Measurements from ENCODE around the gene PIM2. TPM values are rescaled to one million over a fixed set of nuclear protein-coding genes. Genes with fewer than 3 reads are reported as not detected.

The PIM2 gene
- total RNA-seq, 1 donor = 239 TPM

DNA sequence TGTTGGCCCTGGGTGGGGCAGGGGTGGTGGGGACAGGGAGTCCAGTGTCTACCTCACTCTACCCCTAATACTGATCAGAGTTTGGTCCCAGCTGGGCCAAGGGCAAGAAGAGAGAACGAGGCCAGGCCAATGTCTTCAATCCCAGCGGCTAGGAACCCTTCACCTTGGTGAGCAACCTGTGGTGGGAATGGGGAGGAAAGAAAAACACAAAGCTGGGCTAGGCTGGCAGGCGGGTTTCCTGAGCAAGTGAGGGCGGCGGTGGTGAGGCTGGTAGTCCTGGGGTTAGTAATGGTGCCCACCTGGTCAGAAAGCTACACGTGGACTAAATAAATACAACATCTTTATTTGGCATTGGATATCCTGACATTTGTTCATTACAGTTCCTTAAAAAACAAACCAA, 15.5 kb downstream of the PIM2 start:
- H3K4me3 ChIP-seq (ENCODE audit: low read length) = no peak overlapping the region
- H3K9me3 ChIP-seq (ENCODE audit: low read depth, low read length) = no peaks in the 10 kb centered on the region
- peaks cover 13% of the 10 kb centered on the region for H3K4me1 ChIP-seq (ENCODE audit: insufficient read depth, low read length)
- no peaks in the 10 kb centered on the region for H3K27me3 ChIP-seq (ENCODE audit: insufficient read depth, low read length)

DNA sequence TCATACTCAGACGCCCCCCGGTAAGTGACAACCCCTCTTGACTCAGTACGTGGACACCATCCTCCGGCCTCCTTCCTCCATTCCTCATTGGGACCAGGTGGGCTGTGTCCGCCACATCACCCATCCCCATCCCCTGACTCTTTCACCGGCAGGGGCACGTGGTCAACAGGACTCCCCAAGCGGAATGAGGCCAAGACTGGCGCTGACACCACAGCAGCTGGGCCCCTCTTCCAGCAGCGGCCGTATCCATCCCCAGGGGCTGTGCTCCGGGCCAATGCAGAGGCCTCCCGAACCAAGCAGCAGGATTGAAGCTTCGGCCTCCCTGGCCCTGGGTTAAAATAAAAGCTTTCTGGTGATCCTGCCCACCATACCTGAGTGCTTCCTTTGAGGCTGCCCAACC, 16.0 kb downstream of the PIM2 start:
- H3K27me3 ChIP-seq (ENCODE audit: insufficient read depth, low read length) = no peaks in the 10 kb centered on the region
- peaks cover 14% of the 10 kb centered on the region for H3K4me1 ChIP-seq (ENCODE audit: insufficient read depth, low read length)
- H3K4me3 ChIP-seq (ENCODE audit: low read length) = no peak overlapping the region

DNA sequence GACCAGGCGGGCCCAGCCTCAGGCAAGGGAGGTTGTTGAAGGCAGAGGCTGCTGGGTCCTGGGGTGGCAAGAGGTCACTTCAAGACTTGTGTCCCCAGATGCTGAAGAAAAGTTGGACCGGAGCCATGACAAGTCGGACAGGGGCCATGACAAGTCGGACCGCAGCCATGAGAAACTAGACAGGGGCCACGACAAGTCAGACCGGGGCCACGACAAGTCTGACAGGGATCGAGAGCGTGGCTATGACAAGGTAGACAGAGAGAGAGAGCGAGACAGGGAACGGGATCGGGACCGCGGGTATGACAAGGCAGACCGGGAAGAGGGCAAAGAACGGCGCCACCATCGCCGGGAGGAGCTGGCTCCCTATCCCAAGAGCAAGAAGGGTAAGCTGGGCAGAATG, 16.7 kb downstream of the PIM2 start:
- Histone ChIP-seq H3K9me3 (ENCODE audit: low read depth, low read length) (no peaks in the 10 kb centered on the region), H3K4me3 (ENCODE audit: low read length) (no peak overlapping the region), H3K4me1 (ENCODE audit: insufficient read depth, low read length) (peaks cover 14% of the 10 kb centered on the region), H3K27me3 (ENCODE audit: insufficient read depth, low read length) (no peaks in the 10 kb centered on the region)

More for the DNA sequence above, 16.0 kb downstream of the PIM2 start:
- no peaks in the 10 kb centered on the region for H3K9me3 ChIP-seq (ENCODE audit: low read depth, low read length)

DNA sequence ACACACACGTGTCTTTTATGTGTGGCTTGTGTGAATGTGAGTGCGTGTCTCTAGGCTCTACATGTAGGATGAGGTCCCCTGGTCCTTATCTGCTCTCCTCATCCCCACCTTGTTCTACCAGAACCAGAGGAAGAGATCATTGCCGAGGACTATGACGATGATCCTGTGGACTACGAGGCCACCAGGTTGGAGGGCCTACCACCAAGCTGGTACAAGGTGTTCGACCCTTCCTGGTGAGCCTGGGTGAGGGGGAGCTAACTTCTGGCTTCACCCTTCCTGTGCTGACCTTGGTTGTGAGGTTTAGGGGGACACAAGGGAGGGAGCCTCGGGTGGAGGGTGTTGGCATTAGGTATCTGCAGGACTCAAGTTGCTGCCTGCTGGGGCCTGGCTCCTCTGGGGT, 17.8 kb downstream of the PIM2 start:
- H3K27me3 ChIP-seq (ENCODE audit: insufficient read depth, low read length) = no peaks in the 10 kb centered on the region
- no peaks in the 10 kb centered on the region for H3K9me3 ChIP-seq (ENCODE audit: low read depth, low read length)

DNA sequence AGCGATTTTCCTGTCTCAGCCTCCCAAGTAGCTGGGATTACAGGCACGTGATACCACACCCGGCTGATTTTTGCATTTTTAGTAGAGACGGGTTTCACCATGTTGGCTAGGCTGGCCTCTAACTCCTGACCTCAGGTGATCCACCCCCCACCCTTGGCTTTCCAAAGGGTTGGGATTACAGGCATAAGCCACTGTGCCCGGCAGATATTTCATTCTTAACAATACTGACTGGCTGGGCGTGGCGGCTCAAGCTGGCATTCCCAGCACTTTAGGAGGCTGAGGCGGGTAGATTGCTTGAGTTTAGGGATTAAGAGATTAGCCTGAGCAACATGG, 19.8 kb downstream of the PIM2 start:
- H3K9me3 ChIP-seq (ENCODE audit: low read depth, low read length) = no peaks in the 10 kb centered on the region
- peaks cover 26% of the 10 kb centered on the region for H3K4me1 ChIP-seq (ENCODE audit: insufficient read depth, low read length)

More for the DNA sequence above, 17.8 kb downstream of the PIM2 start:
- Histone ChIP-seq H3K4me1 (ENCODE audit: insufficient read depth, low read length) (peaks cover 23% of the 10 kb centered on the region), H3K4me3 (ENCODE audit: low read length) (no peak overlapping the region)

DNA sequence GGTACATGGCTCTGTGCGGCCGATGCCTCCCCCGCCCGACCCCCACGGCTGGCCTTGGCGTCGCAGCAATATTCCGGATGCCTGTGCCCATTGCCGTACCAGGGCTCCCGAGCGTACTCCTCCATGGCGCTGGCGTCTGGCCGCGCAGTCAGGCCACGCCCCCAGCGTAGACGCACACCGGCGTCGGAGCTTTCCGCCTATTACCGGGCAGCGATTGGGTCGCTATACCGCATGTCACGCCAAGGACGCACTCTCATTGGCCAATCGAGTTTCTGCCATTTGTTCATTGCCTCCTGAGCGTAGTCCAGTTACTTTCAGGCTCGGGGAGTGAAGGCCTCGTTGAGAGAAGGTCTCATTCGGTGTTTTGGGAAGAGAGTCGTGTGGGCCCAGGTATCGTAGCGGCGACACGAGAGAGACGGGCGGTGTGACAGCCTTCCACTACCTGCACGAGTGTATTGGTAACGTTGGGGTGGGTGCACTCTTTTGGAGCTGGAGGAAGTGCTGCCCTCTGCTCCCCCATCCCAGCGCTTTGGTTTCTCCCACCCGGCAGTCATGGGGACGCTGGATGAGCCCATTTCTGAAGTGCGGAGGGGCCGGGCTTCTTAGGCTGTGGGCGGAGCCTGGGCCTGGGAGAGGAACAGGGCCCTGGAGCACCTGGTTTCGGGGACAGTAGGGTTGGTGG, 21.1 kb downstream of the PIM2 start, which contains the start of the genes PQBP1 and TIMM17B:
Gene PQBP1, plus strand, starts transcription at position 306 of the 682 bp plus-strand sequence. CDS start 580 bp downstream, outside the sequence.
Gene TIMM17B, minus strand, starts transcription at position 144 of the 682 bp plus-strand sequence. Its CDS starts 19 bp downstream, at position 125.
- H3K27me3 ChIP-seq (ENCODE audit: insufficient read depth, low read length) = no peaks in the 10 kb centered on the region
- H3K4me1 ChIP-seq (ENCODE audit: insufficient read depth, low read length) = peaks cover 26% of the 10 kb centered on the region
- no peaks in the 10 kb centered on the region for H3K9me3 ChIP-seq (ENCODE audit: low read depth, low read length)
- H3K4me3 ChIP-seq (ENCODE audit: low read length) = peak within 1 kb of the TSS; percentile 80

More for the DNA sequence above, 19.8 kb downstream of the PIM2 start:
- Histone ChIP-seq H3K4me3 (ENCODE audit: low read length) (no peak overlapping the region), H3K27me3 (ENCODE audit: insufficient read depth, low read length) (no peaks in the 10 kb centered on the region)

DNA sequence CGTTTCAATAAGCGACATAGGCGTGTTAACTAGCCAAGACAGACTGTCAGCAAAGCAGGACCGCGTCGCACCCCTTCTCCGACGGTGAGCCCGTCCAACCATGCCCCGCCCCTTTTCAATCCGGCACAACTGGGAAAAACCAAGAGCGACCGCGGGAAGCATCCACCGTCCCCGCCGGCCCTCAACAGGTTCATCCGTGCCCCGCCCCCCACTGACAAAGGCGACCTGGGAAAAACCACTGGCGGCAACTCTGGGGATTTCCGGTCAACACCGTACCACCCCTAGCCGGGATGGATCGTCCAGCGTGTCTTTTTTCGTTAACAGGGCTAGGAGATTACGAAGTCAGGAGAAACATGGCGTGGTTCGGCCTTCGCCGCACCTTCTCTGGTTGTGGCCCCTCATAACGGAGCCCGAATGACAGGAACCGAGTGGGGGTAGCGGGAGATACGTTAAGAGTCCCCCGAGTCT, 21.6 kb downstream of the PIM2 start:
- H3K9me3 ChIP-seq (ENCODE audit: low read depth, low read length) = no peaks in the 10 kb centered on the region
- no peaks in the 10 kb centered on the region for H3K27me3 ChIP-seq (ENCODE audit: insufficient read depth, low read length)
- peaks cover 28% of the 10 kb centered on the region for H3K4me1 ChIP-seq (ENCODE audit: insufficient read depth, low read length)
- peak overlapping the region; percentile 80 for H3K4me3 ChIP-seq (ENCODE audit: low read length)

DNA sequence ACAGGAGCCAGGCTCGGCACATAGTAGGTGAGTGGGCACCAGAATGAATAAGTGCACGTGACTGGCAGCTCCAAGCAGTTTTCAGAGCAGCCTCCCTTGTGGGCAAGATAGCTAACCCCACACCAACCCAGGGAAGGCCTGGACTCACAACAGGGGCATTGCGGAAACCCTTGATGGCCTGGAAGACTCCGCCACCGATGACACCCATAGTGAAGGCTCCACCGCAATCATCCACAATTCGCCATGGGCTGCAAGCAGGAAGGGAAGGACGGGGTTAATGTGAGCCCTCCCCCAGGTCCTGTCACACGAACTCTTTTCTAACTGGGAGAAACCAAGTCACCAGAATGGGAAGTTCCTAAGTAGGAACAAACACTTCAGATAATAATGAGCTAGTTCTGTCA, 22.2 kb downstream of the PIM2 start:
- H3K4me3 ChIP-seq (ENCODE audit: low read length) = peak overlapping the region; percentile 80
- H3K9me3 ChIP-seq (ENCODE audit: low read depth, low read length) = no peaks in the 10 kb centered on the region
- H3K27me3 ChIP-seq (ENCODE audit: insufficient read depth, low read length) = no peaks in the 10 kb centered on the region
- peaks cover 33% of the 10 kb centered on the region for H3K4me1 ChIP-seq (ENCODE audit: insufficient read depth, low read length)

DNA sequence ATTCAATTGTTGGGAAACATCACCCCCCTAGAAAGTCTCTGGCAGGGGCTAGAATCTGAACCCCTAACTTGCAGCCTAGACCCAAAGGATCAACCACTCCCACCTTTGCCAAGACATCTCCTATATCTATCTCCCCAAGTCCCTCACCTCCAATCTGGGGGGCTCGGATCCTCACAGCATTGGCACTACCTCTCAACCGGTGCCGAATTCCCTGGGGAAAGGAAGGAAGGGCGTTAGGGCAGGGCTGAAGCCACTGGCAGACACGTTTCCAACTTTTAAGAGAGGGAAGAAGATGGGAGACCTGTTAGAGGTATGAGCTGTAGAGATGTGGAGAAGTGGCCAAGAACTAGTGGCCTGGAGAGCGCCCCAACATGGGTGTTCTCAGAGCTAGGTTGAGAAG, 23.9 kb downstream of the PIM2 start:
- Histone ChIP-seq H3K9me3 (ENCODE audit: low read depth, low read length) (no peaks in the 10 kb centered on the region), H3K4me3 (ENCODE audit: low read length) (no peak overlapping the region), H3K4me1 (ENCODE audit: insufficient read depth, low read length) (peaks cover 38% of the 10 kb centered on the region), H3K27me3 (ENCODE audit: insufficient read depth, low read length) (no peaks in the 10 kb centered on the region)

DNA sequence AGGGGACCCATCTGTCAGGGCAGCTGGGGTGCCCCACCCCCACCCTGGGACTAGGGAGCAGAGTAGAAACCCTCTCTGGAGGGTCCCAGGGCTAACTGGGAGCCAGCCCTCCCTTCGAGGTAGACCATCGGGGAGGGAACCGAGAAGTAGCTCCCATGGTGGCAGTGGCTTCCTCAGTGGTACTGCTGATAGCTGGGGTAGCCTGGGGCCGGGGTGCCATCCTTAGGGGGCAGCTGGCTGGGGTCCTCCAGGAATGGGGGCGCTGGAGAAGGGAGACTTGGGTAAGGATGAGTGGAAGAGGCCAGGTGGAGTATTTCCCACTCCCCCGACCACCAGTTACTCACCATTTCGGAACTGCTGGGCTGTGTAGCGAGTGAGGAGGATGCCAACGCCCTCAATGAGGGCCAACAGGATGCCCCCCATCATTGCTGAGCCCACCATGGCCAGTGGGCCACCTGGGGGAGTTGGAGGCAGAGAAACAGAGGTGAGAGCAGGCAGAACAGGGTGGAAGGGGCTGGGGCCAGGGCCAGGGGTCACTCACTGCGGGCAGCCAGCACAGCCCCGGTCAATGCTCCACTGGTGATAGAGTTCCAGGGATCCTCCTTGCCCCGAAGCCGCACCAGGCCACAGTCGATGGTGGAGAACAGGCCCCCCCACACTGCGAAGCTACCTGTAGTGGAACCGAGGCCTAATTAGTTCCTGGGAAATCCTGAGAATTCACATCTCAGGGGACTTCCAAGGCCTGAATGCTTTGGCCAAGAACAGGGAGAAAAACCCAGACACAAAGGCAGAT, 25.1 kb downstream of the PIM2 start:
- H3K4me3 ChIP-seq (ENCODE audit: low read length) = no peak overlapping the region
- no peaks in the 10 kb centered on the region for H3K27me3 ChIP-seq (ENCODE audit: insufficient read depth, low read length)
- H3K9me3 ChIP-seq (ENCODE audit: low read depth, low read length) = no peaks in the 10 kb centered on the region

DNA sequence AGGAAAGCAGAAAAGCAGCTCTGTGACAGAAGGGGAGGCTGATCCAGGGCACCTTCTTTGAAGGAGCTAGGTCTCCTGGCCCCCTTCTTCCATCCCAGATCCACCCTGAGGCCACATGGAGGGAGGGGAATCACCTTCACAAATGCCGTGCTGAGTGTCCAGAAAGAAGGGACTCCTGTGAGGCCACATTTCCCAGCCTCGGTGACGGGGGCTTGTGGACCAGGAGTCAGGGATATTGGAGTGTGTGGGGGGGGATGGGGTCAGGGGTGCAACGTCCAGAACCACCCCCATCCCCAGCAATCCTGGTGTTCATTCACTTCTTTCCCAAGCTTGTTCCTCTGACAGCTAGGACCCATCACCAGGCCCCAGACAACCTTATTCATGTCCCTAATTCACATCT, 25.9 kb downstream of the PIM2 start:
- H3K4me3 ChIP-seq (ENCODE audit: low read length) = no peak overlapping the region
- no peaks in the 10 kb centered on the region for H3K27me3 ChIP-seq (ENCODE audit: insufficient read depth, low read length)
- peaks cover 25% of the 10 kb centered on the region for H3K4me1 ChIP-seq (ENCODE audit: insufficient read depth, low read length)
- H3K9me3 ChIP-seq (ENCODE audit: low read depth, low read length) = no peaks in the 10 kb centered on the region

More for the DNA sequence above, 25.1 kb downstream of the PIM2 start:
- H3K4me1 ChIP-seq (ENCODE audit: insufficient read depth, low read length) = peaks cover 30% of the 10 kb centered on the region

DNA sequence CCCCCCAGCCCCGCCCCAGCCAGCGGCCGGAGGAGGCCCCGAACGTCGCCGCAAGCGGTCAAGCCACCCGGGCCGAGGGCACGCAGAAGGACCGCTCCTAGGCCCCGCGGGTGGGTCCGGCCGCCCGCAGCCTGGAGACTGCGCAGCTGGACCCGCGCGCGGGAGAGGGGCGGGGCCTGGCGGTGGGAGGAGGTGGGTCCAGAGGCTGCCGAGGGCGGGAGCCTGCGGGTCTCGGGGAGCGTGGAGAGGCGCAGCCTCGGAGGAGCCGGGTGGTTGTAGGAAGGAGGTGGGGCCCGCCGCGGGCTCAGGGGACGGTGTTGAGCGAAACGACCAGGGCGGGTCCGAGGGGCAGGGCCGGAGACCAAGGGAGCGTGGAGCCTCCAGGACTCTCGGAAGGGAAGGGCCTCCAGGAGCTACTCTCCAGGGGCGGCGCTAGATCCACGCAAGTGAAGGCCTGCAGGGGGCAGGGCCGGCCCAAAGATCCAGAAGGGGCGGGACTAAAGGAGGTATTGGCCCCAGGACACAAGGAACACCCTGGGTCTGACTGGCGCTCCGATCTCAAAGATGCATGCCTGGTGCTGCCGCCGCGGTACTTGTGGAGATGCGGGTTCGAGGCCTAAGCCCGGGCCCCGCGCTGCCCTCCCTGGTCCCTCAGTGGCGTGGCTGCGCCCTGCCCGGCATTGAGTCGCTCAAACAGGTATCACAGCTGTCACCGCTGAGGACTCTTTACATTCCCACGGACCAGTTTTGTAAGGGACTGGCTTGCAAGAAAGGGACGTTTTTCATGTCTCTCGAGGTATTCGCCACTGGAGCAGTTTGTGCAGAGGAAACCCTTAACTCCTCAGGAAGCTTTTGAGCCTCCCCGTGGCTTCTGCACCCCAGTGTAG, 27.2 kb downstream of the PIM2 start:
- H3K4me1 ChIP-seq (ENCODE audit: insufficient read depth, low read length) = peaks cover 21% of the 10 kb centered on the region
- no peaks in the 10 kb centered on the region for H3K9me3 ChIP-seq (ENCODE audit: low read depth, low read length)
- no peaks in the 10 kb centered on the region for H3K27me3 ChIP-seq (ENCODE audit: insufficient read depth, low read length)
- H3K4me3 ChIP-seq (ENCODE audit: low read length) = peak overlapping the region; percentile 40

DNA sequence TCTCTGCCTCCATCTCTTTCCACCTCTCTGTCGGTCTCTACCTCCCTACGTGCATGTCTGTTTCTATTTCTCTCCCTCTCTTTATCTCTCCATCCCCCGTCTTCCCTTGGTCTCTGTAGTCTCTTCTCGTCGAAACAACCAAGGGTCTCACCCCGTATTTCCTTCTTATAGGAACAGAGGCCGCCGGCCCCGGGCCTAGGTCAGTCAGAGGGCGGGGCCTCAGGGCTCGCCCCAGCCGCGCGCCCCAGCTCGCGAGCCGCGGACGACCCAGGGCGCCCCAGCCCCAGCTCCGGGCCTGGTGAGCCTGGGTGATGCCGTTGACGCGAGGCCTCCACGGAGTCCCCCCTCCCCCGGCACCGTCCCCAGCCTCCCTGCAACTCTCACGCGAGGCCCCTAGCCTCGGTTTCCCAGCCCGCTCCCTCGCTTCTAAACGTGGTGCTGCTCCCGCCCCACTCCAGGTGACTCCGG, 27.9 kb downstream of the PIM2 start:
- Histone ChIP-seq H3K4me1 (ENCODE audit: insufficient read depth, low read length) (peaks cover 14% of the 10 kb centered on the region), H3K27me3 (ENCODE audit: insufficient read depth, low read length) (no peaks in the 10 kb centered on the region), H3K4me3 (ENCODE audit: low read length) (peak overlapping the region; percentile 40), H3K9me3 (ENCODE audit: low read depth, low read length) (no peaks in the 10 kb centered on the region)

DNA sequence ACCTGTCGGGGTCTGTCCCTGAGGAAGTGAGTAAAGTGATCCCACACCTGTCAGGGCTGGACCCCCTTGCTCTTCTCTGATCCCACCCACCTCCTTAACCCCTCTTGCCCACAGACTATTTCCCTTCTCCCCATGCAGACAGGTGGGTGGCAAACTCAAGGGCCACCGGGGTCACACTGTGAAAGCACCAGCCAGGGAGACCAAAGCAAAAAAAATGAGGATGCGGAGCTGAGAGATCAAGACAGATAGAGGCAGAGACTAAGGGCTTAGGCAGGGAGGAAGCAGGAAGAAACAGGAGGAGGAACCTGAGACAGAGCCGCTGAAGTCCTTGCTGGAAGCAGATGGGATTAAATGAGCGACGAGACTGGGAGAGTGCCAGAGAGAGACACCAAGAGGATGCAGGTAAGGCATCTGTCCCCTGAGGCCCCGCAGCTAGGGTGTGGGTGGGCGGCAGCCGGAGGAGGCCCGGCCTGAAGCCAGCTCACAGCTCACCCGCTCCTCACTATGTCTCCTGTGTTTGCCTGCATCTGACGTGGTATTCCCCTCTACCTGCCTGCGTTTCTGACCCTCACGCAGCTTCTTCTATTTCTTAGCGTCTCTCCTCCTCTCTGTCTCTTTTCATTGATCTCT, 28.4 kb downstream of the PIM2 start:
- peak overlapping the region; percentile 40 for H3K4me3 ChIP-seq (ENCODE audit: low read length)
- H3K27me3 ChIP-seq (ENCODE audit: insufficient read depth, low read length) = no peaks in the 10 kb centered on the region
- H3K9me3 ChIP-seq (ENCODE audit: low read depth, low read length) = no peaks in the 10 kb centered on the region
- H3K4me1 ChIP-seq (ENCODE audit: insufficient read depth, low read length) = peaks cover 14% of the 10 kb centered on the region
